K562 (cell line): Measurements from ENCODE around the gene CDS1. TPM values are rescaled to one million over a fixed set of nuclear protein-coding genes. Genes with fewer than 3 reads are reported as not detected.

Experiments used
- CEBPB ChIP-seq: fragments of 450-650 bp; IDR thresholded peaks from 2 replicates; pipeline ENCODE4 v1.6.1; 2016; ENCODE audit warnings: missing genetic modification characterization, missing compliant biosample characterization
- CHD7 ChIP-seq: fragments of 200-600 bp; sonication (generic); IDR thresholded peaks from one replicate; pipeline ENCODE4 v1.6.1; 2012; ENCODE audit warnings: mild to moderate bottlenecking, low read depth, low read length, inconsistent platforms
- CSDE1 ChIP-seq, 2 experiments: fragments of 450-650 bp; IDR thresholded peaks; 2 replicates each; pipeline ENCODE4 v1.6.1; 2016; ENCODE audit warnings: mild to moderate bottlenecking in 1 of 2
- EP400 ChIP-seq: fragments of 450-650 bp; IDR thresholded peaks from 2 replicates; pipeline ENCODE4 v1.6.1; 2017; ENCODE audit warnings: antibody characterized with exemption, mild to moderate bottlenecking, moderate library complexity
- FOXP1 ChIP-seq: sonication (generic); formaldehyde crosslinking; IDR thresholded peaks from 2 replicates; pipeline ENCODE4 v1.8.0; 2022; ENCODE audit warnings: mild to moderate bottlenecking, missing genetic modification reagents
- FOXP4 ChIP-seq: sonication (generic); formaldehyde crosslinking; IDR thresholded peaks from 2 replicates; pipeline ENCODE4 v1.8.0; 2022; ENCODE audit warnings: mild to moderate bottlenecking, missing genetic modification reagents, borderline replicate concordance
- HDAC8 ChIP-seq: fragments of 450-650 bp; IDR thresholded peaks from 2 replicates; pipeline ENCODE4 v1.6.1; 2016; ENCODE audit warnings: mild to moderate bottlenecking, missing genetic modification characterization, moderate library complexity, missing compliant biosample characterization
- ID3 ChIP-seq, 2 experiments: fragments of 250-450 bp in 1 of 2; fragments of 450-650 bp in 1 of 2; sonication (Bioruptor Pico) in 1 of 2; IDR thresholded peaks; 2 replicates each; pipeline versions ENCODE4 v1.6.1 to v1.8.0; 2016 to 2021; ENCODE audit warnings: mild to moderate bottlenecking in 2 of 2, moderate library complexity in 2 of 2, missing compliant biosample characterization in 1 of 2, missing genetic modification characterization in 1 of 2
- IRF9 ChIP-seq: fragments of 450-650 bp; IDR thresholded peaks from 2 replicates; pipeline ENCODE4 v1.6.1; 2016; ENCODE audit warnings: missing biosample characterization, missing genetic modification characterization
- NUFIP1 ChIP-seq: fragments of 450-650 bp; IDR thresholded peaks from 2 replicates; pipeline ENCODE4 v1.6.1; 2018; ENCODE audit not compliant: partially characterized antibody
- SMC3 ChIP-seq: conservative IDR thresholded peaks from 2 replicates; pipeline ENCODE4 v1.6.1; 2011; ENCODE audit warnings: low read depth, low read length, improper control_type of control experiment; ENCODE audit not compliant: insufficient read depth
- TRIM24 ChIP-seq, 2 experiments: fragments of 450-650 bp; IDR thresholded peaks; 2 replicates each; pipeline ENCODE4 v1.6.1; 2016
- ZBTB17 ChIP-seq: fragments of 450-650 bp; formaldehyde crosslinking; IDR thresholded peaks from 2 replicates; pipeline ENCODE4 v1.4.0; 2020; ENCODE audit warnings: mild to moderate bottlenecking
- ZSCAN32 ChIP-seq: fragments of 450-650 bp; formaldehyde crosslinking; IDR thresholded peaks from 2 replicates; pipeline ENCODE4 v1.4.0; 2020; ENCODE audit warnings: mild to moderate bottlenecking, moderate library complexity
- polyA plus RNA-seq, 8 experiments: library from polyadenylated mRNA; depleted of rRNA in 4 of 8; stranded (reverse) in 5 of 8; unstranded in 3 of 8; fragments of >200 nt; fragmentation: Nextera tagmentation in 2 of 8; fragmentation: Illumina TruSeq in 1 of 8; extraction: Ambion mirVana in 2 of 8; extraction: Trizol in 1 of 8; gene quantifications; 2 replicates each; pipeline versions ENCODE4 v1.2.1 to v1.2.3, GENCODE V29; 2011 to 2014; ENCODE audit warnings: inconsistent platforms in 1 of 8, missing spikeins in 1 of 8
- total RNA-seq, 7 experiments: library from RNA; depleted of rRNA in 6 of 7; stranded (reverse); fragments of >200 nt in 6 of 7; fragmentation: Illumina TruSeq in 2 of 7; extraction: Trizol in 2 of 7; gene quantifications; 2 replicates each; pipeline versions ENCODE4 v1.2.1 to v1.2.3, GENCODE V29; 2011 to 2021; ENCODE audit warnings: low replicate concordance in 1 of 7

Gene CDS1
- total and polyA plus RNA-seq, 9 of the 15 experiments (the other 6 are each of a cell fraction or from before 2014, with no cell fraction given) = 0.04 to 0.42 (median 0.15) TPM

- no peak for TF ChIP-seq CHD7
- TF ChIP-seq ZSCAN32 = peak; percentile 72
- no peak for TF ChIP-seq FOXP1 (CRISPR knock-in tag)
- no peak for TF ChIP-seq NUFIP1
- TF ChIP-seq FOXP4 = no peak
- no peak for TF ChIP-seq CSDE1 (IDR thresholded peaks at IDR 0.05)
- no peak for TF ChIP-seq SMC3
- TF ChIP-seq TRIM24 (IDR thresholded peaks at IDR 0.05) = peak; percentile 66 to 70
- TF ChIP-seq HDAC8 (tag) = no peak
- no peak for TF ChIP-seq EP400
- TF ChIP-seq CEBPB (tag) = peak; percentile 86
- TF ChIP-seq IRF9 (tag) = peak; percentile 88
- no peak for TF ChIP-seq ZBTB17
- TF ChIP-seq ID3 (CRISPR knock-in tag; IDR thresholded peaks at IDR 0.05) = no peak
- TF ChIP-seq ID3 (tag; IDR thresholded peaks at IDR 0.05) = no peak
Measured at GRCh38 chr4:84697159-84697558, 114.2 kb downstream of the CDS1 start (continued).
